HG03354 (cell line): ENCODE data around the gene FOSL2.
A peak's percentile ranks its signal among the peaks of the same experiment; 100 is the strongest.
"Not testable (repeated sequence)": the region's sequence is repeated elsewhere in the genome, so short reads cannot be mapped to it uniquely, and the experiment has no call there.

Source experiments
- ATAC-seq: cut with Tn5 transposase; IDR thresholded peaks from one replicate; pipeline ENCODE4 v1.9.1; 2021; ENCODE audit warnings: mild to moderate bottlenecking; ENCODE audit not compliant: unreplicated experiment, poor library complexity, severe bottlenecking

The FOSL2 gene

DNA sequence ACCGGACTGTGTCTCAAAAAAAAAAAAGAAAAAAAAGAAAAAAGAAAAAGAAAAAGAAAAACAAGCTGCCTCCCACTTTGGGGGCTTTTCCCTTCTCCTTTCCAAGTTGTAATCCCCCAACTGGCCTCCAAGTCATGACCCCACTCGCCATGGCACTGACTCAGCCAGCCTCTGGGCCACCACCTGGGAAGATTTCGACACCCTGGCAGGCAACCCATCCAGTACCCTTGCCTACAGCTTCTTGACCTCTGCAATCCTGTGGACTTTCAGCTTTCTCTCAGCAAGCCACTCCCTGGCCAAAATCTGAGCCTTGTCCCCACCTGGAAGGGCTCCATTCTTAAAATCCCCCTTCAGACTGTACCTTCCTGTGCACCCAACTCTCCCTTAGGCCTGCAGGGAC is 22.3 kb upstream of the FOSL2 start:
- ATAC-seq, result no peak

DNA sequence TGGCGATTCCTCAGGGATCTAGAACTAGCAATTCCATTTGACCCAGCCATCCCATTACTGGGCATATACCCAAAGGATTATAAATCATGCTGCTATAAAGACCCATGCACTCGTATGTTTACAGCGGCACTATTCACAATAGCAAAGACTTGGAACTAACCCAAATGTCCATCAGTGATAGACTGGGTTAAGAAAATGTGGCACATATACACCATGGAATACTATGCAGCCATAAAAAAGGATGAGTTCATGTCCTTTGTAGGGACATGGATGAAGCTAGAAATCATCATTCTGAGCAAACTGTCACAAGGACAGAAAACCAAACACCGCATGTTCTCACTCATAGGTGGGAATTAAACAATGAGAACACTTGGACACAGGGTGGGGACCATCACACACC is 20.9 kb upstream of the FOSL2 start:
- not testable (repeated sequence) for ATAC-seq

DNA sequence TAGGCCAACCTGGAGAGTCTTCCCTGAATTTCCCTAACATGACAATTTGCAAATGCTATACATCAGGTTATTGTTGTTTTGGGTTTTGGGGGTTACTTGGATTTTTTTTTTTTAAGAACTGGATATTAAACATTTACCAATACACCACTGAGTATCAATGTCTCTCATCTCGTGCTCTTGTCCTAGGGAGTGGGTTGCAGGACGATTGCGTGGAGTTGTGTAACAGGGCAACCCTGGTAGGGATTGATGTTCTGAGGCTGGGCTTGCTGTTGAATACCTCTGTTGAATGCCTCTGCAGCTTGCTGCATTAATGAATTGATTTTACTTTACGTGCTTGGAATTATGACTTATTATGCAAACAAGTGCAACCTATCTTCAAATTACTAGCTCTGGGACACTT is 18.8 kb upstream of the FOSL2 start:
- no peak for ATAC-seq

DNA sequence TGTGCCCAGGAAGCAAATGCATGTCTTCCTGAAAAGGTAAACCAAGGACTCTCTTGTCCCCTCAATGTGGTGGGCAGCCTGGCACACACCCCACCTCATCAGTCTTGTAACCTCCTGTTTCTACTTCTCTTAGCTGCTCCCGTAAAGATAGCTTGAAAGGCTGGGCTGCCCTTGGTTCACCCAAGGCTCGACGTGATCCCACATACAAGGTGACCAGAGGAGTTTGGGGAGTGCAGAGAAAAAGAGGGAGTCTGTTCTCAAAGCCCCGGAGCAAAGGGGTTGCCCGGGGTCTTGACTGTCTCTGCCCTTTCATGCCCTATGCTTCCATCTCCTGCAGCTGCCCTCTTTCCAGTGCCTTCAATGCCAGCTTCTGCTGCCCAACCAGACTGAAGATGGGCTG is 18.3 kb upstream of the FOSL2 start:
- ATAC-seq, result no peak

DNA sequence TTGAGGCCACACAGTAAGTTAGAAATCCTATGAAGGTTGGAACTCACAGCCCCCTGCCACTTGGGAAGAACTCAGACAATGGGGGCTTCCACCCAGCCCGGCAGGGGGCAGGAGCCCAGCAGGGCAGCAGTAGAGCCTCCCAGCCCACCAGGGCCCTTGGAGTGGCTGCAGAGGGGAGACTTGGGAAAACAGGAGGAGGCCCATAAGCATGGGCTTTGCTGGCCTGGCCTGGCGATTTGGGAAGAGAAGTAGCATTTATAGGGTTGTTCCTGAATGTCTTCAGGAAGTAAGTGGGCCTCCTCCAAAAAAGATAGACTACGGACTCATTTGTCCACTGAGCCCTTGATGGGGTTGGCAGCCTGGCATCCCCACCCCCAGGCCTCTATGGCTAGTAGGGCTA is 17.4 kb upstream of the FOSL2 start:
- no peak for ATAC-seq

DNA sequence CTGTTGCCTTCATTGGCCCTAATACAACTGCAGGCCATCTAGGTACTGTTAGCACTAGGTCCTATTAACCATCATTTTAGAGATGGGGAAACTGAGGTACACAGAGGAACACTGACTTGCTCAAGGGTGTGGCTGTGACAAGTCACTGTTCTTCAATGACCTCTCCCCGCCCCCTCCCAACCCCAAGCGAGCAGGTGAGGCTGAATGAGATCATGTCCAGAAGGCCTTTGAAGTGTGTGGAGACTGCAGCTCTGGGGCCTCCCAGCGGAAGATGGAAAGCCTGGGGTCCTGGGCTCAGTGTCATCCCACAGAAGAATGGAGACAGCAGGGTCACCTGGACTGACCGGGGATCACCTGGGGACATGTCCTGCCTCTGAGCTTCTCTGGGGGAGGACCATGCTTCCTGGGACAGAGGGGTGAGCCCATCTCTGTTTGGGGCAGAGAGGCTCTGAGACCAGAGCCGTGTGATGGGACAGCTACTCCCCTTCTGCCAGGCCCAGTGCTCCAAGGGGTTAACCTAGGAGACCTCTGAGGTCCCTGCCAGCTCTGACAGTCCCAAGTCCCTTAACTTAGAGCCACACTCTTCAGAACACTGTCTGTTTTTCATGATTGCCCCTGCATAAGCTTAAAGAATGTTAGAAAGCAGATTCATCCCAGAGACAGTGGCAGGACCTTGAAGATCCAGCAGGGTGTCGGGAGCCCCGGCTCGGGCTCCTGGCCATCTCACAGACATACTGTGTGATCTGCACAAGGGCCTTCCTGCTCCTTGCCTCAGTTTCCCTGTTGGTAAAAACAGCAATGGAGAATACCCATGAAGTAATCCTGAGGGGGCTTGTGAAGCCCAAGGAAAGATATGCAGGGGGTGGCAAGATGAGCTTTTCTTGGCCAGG is 16.7 kb upstream of the FOSL2 start:
- no peak for ATAC-seq

- no peak for ATAC-seq
Observed at GRCh38 chr2:28377195-28377816, 15.4 kb upstream of the FOSL2 start.

- no peak for ATAC-seq
Observed at GRCh38 chr2:28377984-28378678, 14.5 kb upstream of the FOSL2 start.

DNA sequence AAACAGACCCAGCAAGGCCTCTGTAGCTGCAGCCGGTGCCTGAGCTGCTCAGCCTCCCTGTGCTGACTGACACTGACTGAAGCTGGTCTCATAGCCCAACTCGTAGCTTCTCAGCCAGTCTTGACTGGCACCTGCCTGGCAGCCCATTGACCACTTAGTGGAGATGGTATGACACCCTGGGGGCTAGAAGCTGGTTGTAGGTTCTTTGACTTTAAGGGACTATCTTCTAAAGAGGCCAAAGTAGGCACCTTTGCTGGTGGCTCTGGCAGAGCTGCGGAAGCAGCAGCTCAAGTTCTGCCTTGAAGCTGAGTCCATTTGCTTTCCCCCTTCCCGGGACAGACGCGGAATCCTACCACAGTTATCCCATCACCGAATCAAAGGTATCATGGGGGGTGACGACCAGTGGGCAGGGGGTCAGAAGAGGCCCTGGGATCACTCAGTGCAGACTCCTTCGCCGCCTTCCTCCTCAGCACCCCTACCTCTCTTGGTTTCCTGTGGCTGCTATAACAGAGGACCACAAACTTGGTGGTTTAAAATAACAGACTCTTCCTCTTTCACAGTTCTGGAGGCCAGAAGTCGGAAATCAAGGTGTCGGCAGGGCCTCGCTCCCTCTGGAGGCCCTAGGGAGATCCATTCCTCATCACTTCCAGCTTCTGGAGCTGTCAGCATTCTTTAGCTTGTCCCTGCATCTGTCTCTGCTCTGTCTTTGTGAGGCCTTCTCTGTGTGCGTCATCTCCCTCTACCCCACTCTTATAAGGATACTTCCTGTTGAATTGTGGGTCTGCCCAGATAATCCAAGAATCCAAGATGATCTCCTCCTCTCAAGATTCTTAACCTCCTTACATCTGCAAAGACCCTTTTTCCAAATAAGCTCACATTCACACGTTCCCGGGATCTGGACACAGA is 13.7 kb upstream of the FOSL2 start:
- ATAC-seq, result no peak

GRCh38 chr2:28380219-28380618 is 12.4 kb upstream of the FOSL2 start:
- no peak for ATAC-seq

DNA sequence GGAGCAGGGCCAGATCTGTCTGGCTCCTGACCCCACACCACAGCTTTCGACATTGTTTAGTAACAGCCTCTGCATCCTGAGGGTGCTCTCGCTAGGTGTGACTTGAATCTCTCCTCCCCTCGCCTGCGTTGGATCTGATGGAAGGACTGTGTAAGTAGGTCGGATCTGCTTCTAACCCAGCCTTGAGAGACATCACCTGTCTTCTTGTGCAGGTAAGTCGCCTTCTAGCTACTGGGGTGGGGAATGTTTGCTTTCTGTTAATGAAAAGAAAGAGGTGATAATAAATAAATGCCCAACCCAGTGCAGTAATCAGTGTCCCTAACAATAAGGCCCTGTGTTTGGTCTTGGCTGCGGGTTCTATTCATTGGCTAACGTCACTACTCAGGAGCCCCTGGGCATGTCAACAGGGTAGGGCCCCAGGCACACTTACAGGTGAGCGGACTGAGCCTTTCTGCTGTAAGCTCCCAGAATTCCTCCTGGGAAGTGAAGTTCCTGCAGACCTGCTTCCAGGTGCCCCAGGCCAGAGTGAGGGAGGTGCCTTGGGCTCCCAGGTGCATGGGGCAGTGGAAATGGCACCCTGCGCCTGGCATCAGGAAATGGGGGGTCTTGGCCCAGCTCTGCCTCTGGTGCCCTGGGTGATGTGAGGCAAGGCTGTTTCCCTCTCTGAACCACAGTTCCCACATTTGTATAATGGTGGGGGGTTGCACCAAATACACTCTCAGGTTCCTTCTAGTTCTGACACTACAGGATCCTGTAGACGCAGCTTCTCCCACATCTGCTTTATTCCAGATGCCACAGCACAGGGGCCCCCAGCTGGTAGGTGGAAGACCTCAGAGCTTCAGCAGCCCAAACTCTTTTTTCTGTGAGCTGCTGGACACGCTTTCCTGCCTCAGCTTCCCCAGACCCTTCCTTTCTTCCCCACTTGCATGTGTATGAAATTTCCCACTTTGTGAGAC is 11.2 kb upstream of the FOSL2 start:
- no peak for ATAC-seq

- no peak for ATAC-seq
Observed at GRCh38 chr2:28382755-28383154, 9.9 kb upstream of the FOSL2 start.

DNA sequence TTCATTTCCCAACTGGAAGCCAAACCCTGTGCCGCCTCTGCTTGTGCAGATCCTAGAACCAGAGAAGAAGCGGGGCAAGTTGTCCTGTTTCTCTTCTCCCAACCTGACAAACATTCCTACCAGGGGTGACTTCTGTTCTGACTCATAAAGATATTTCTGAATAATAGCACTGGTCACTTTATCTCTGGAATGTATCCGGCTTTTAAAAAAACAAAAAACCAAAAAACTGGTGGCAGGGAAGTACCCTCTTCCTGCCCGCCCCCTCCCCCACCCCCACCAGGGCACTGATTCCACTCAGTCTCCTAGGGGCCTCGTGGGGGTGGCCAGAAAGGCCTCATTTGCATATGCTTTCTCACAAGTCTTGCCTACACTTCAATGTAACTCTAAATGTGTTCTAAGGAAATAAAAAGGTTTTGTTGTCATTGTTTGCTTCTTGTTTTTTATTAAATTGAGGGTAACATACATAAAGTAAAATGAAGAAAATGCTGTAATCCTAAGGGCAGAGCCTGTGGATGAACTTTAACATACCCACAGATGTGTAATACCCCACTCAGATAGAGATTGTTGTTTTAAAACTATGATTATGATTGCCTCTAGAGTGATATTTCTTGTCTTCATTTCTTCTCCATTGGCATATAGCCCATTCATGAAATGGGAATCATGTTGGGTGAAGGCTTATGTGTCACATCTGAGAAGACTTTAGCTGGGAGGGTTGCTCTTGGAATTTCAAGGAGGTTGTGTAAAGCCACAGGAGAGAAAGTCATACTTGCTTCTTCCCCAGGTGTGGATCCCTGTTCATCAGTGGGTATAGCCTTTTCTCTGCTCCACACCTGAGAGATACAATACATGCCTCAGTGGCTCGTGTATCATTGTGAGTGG is 5.3 kb upstream of the FOSL2 start:
- ATAC-seq, result no peak

DNA sequence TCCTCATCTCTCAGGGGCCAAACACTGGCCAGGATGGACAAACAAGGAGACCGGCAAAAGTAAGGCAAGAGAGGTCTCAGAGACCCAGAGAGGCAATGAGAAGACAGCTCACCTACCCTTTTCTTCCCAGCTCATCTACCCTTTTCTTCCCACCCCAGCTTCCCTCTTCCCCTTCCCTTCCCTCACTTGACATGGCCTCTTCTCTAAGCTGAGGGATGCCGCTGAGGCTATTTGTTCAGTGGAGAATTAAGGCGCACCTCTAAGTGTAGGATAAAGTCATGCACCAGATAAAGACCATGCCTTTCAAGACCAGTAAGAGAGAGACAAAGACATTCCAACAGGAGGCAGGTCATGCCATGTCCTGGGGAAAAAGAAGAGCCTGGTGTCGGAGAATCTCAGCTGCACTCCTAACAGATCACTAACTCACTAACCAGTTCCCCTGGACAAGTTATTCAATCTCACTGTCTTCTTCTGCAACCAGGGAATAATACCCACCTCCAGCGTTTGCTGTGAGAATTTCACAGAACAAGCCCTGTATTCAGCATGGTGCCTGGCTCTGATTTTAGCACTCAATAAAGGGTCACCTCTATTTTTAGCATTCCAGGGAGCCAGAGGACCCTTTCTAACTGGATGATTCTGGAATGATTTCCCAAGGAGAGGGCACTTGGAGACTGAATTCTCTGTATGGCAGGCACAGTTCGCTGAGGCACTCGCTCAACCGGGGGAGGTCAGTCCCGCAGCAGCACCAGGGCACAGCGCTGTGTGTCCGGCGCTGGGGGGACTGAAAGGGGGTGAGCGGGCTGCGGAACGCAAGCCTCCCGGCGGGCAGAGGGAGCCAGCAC is 3.0 kb upstream of the FOSL2 start:
- ATAC-seq, result no peak

DNA sequence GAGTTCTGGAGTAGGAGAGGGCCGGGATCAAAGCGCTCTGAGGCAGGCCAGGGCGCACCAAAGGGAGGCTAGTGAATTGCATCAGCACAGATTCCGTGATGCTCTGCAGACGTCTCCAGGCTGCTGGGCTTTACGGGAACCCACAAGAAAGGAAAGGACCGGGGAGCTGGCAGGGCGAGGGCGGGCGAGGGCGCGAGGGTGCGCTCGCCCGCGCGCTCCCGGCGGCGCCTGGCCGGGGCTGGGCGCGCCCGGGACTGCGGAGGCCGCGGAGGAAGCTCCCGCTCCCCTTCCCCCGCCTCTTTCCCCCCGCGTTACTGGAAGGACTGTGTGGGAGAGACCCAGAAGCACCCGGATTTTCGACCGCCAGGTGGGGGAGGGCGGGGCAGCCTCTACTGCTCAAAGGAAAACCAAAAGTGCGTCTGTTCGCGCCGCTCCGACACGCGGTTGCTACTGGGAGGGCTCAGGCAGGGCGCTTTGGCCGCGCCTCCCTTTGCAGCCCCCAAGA is 2.4 kb upstream of the FOSL2 start:
- peak; percentile 30 for ATAC-seq

DNA sequence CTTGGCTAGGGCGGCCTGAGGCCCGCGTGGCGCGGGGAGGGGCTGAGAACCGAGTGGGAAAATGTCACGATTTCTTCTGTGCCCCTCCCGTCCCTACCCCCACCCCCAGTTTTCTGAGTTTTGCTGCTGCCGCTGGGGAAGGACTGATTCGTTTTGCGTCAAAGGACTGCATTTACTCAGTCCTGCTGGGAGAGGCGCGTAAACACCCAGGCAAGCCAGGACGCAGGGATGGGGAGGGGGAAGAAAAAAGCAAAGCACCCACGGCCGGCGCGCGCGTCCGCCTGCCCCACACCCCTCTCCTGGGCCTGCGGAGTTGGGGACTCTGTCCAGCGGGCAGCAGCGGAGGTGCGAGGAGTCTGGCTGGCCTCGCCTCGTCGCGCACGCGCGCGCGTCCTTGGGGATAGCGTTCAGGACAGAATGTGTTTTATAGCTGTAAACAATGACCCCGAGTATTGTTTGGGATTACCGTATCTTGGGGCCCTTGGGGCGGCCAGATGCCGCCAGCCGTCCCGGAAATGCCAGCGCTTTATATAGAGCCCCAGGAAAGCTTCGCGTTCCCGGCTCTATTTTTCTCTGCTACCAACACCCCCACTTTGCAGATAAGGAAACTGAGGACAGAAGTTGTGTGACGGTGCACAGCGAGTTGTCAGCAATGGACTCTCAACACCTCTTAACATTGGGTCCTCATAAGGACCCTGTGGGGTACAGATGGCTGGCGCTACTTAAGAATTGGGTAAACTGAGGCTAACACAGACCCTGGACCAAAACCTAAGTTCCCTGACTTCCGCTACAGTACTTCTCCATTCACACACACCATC is 1.7 kb upstream of the FOSL2 start:
- no peak for ATAC-seq
